Lower leg skin (tissue), 3 donors: ENCODE data around the gene RLN3.

ENCODE experiments used
- CTCF ChIP-seq, 3 donors: fragments of 450-650 bp; IDR thresholded peaks; one replicate each; pipeline ENCODE4 v1.5.1; 2016; ENCODE audit warnings: antibody characterized with exemption in 3 of 3, mild to moderate bottlenecking in 3 of 3, moderate library complexity in 2 of 3
- POLR2A ChIP-seq, 2 donors: fragments of 450-650 bp; IDR thresholded peaks; one replicate each; pipeline ENCODE4 v1.6.1; 2016 to 2017; ENCODE audit warnings: antibody characterized with exemption in 2 of 2, mild to moderate bottlenecking in 1 of 2, moderate library complexity in 1 of 2

- TF ChIP-seq CTCF (IDR thresholded peaks at IDR 0.05) (no peak), POLR2A (IDR thresholded peaks at IDR 0.05) (no peak)
Measured at GRCh38 chr19:14005349-14006084, 22.4 kb upstream of the RLN3 start.
